ENCODE results near the gene ADAMTS6.

Gene ADAMTS6

GRCh38 chr5:65152131-65152530 is 329.6 kb downstream of the ADAMTS6 start:
- H3K27ac ChIP-seq: no peak overlapping the region
- no peak for TF ChIP-seq ZFX (IDR thresholded peaks at IDR 0.05; ENCODE audit: borderline replicate concordance)
- no peak for TF ChIP-seq CTCF (IDR thresholded peaks at IDR 0.05)

- no peak overlapping the region for H3K27ac ChIP-seq
- TF ChIP-seq ZFX (IDR thresholded peaks at IDR 0.05; ENCODE audit: borderline replicate concordance) (no peak), CTCF (IDR thresholded peaks at IDR 0.05) (no peak)
Observed at GRCh38 chr5:65151614-65152013, 330.1 kb downstream of the ADAMTS6 start.

- no peak overlapping the region for H3K27ac ChIP-seq
- no peak for TF ChIP-seq CTCF (IDR thresholded peaks at IDR 0.05)
- TF ChIP-seq ZFX (IDR thresholded peaks at IDR 0.05; ENCODE audit: borderline replicate concordance): no peak
Observed at GRCh38 chr5:65150599-65151304, 331.0 kb downstream of the ADAMTS6 start.

- TF ChIP-seq CTCF (IDR thresholded peaks at IDR 0.05) (no peak), ZFX (IDR thresholded peaks at IDR 0.05; ENCODE audit: borderline replicate concordance) (no peak)
Observed at GRCh38 chr5:65149827-65150226, 331.9 kb downstream of the ADAMTS6 start.

GRCh38 chr5:65144136-65144871 is 337.4 kb downstream of the ADAMTS6 start:
- no peak overlapping the region for H3K27ac ChIP-seq
- no peak for TF ChIP-seq ZFX (IDR thresholded peaks at IDR 0.05; ENCODE audit: borderline replicate concordance)
- no peak for TF ChIP-seq CTCF (IDR thresholded peaks at IDR 0.05)

More at GRCh38 chr5:65149827-65150226, 331.9 kb downstream of the ADAMTS6 start:
- H3K27ac ChIP-seq: no peak overlapping the region

GRCh38 chr5:65142511-65143011 is 339.2 kb downstream of the ADAMTS6 start:
- TF ChIP-seq ZFX (IDR thresholded peaks at IDR 0.05; ENCODE audit: borderline replicate concordance) (no peak), CTCF (IDR thresholded peaks at IDR 0.05) (no peak)
- H3K27ac ChIP-seq: no peak overlapping the region

GRCh38 chr5:65142016-65142415 is 339.7 kb downstream of the ADAMTS6 start:
- TF ChIP-seq ZFX (IDR thresholded peaks at IDR 0.05; ENCODE audit: borderline replicate concordance) (no peak), CTCF (IDR thresholded peaks at IDR 0.05) (no peak)
- no peak overlapping the region for H3K27ac ChIP-seq

Data from 22Rv1 (cell line).